HFFc6 (cell line): Measurements from ENCODE around the gene LZTS2. TPM values are rescaled to one million over a fixed set of nuclear protein-coding genes. Genes with fewer than 3 reads are reported as not detected.

Source experiments
- DNase-seq: peaks from one replicate; pipeline ENCODE4 v3.0.0-alpha.2; 2018
- H3K27ac Mint-ChIP-seq: 2 replicates; pipeline ENCODE4 v1.8.0; 2020; ENCODE audit warnings: mild to moderate bottlenecking, mixed read lengths
- H3K27me3 Mint-ChIP-seq: 2 replicates; pipeline ENCODE4 v1.8.0; 2021; ENCODE audit warnings: mild to moderate bottlenecking, moderate library complexity, mixed read lengths; ENCODE audit not compliant: insufficient read depth
- H3K36me3 Mint-ChIP-seq: 2 replicates; pipeline ENCODE4 v1.8.0; 2021; ENCODE audit warnings: low read depth, mixed read lengths
- H3K4me1 Mint-ChIP-seq: 2 replicates; pipeline ENCODE4 v1.8.0; 2020; ENCODE audit warnings: low read depth, mixed read lengths
- H3K4me3 Mint-ChIP-seq: 2 replicates; pipeline ENCODE4 v1.8.0; 2020; ENCODE audit warnings: mild to moderate bottlenecking, moderate library complexity, mixed read lengths
- H3K9me3 Mint-ChIP-seq: 2 replicates; pipeline ENCODE4 v1.8.0; 2020; ENCODE audit warnings: mild to moderate bottlenecking, mixed read lengths
- microRNA-seq: library from miRNA; unstranded; fragments of <30 nt; microRNA quantifications from one replicate; pipeline ENCODE4, GENCODE V29; 2019
- total RNA-seq, 6 experiments: library from RNA; stranded (reverse); fragmentation: NEBNext Ultra II Directional; extraction: Animal tissue kit (Norgen Biotek cat#: 25700); gene quantifications; 2 replicates in 1 of 6; 3 replicates in 5 of 6; pipeline ENCODE4 v1.2.3, GENCODE V29; 2021
- TF ChIP-seq, protein P1 (sequence below): fragments of 200-600 bp; sonication (generic); IDR thresholded peaks from 2 replicates; pipeline ENCODE4 v1.5.0; 2021; ENCODE audit warnings: antibody characterized with exemption, mild to moderate bottlenecking

Gene LZTS2
- total RNA-seq, 6 experiments from 2014 or later = 66.8 to 80.5 (median 74.6) TPM

DNA sequence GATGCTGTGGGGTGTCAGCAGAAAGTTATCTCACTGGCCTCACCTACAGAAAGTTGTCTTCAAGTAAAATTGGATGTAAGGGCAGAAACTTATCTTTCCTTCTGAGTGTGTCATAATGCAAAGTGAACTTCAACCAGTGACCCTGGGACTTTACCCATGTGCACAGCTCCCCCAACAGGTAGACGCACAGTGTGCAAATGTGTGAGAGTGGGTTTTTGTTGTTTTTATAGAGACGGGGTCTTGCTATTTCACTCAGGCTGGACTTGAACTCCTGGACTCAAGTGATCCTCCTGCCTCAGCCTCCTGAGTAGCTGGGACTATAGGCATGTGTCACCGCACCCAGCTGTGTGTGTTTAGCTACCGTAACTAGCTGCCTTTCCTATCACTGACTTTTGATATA, 55.8 kb downstream of the LZTS2 start:
- TF ChIP-seq, protein P1, sequence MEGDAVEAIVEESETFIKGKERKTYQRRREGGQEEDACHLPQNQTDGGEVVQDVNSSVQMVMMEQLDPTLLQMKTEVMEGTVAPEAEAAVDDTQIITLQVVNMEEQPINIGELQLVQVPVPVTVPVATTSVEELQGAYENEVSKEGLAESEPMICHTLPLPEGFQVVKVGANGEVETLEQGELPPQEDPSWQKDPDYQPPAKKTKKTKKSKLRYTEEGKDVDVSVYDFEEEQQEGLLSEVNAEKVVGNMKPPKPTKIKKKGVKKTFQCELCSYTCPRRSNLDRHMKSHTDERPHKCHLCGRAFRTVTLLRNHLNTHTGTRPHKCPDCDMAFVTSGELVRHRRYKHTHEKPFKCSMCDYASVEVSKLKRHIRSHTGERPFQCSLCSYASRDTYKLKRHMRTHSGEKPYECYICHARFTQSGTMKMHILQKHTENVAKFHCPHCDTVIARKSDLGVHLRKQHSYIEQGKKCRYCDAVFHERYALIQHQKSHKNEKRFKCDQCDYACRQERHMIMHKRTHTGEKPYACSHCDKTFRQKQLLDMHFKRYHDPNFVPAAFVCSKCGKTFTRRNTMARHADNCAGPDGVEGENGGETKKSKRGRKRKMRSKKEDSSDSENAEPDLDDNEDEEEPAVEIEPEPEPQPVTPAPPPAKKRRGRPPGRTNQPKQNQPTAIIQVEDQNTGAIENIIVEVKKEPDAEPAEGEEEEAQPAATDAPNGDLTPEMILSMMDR = peak; percentile 37; the same call in 1 of the 2 replicates
- Mint-ChIP-seq H3K4me1 (peaks cover 48% of the 10 kb centered on the region), H3K9me3 (no peaks in the 10 kb centered on the region), H3K27ac (no peak overlapping the region), H3K36me3 (no peaks in the 10 kb centered on the region), H3K4me3 (no peak overlapping the region), H3K27me3 (peaks cover 2% of the 10 kb centered on the region)
- no peak for DNase-seq

DNA sequence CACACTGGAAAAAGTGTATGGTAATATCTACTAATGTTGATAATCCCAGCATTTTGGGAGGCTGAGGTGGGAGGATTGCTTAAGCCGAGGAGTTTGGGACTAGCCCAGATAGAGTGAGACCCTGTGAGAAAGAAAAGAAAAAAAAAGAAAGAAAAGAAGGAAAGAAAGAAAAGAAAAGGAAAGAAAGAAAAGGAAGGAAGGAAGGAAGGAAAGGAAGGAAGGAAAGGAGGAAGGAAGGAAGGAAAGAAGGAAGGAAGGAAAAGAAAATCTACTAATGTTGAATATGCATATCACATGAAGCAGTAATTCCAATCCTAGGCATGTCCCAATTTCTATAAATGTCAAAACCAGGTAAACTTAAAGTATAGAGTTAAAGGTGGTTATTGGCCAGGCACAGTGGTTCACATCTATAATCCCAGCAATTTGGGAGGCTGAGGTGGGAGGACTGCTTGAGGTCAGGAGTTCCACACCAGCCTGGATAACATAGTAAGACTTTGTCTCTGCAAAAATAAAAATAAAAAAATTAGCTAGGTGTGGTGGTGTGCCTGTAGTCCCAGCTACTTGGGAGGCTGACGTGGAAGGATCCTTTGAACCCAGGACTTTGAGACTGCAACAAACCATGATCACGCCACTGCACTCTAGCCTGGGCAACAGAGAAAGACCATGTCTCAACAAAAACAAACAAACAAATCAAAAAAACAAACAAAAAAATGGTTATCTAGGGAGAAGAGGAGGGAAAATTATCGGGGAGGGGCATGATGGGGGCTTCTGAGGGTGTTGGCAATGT, 57.0 kb downstream of the LZTS2 start:
- Mint-ChIP-seq H3K4me3 (no peak overlapping the region), H3K9me3 (no peaks in the 10 kb centered on the region), H3K36me3 (no peaks in the 10 kb centered on the region), H3K27ac (no peak overlapping the region), H3K27me3 (peaks cover 2% of the 10 kb centered on the region), H3K4me1 (peaks cover 42% of the 10 kb centered on the region)
- DNase-seq = no peak
- TF ChIP-seq, protein P1 = no peak

Small RNA genes within 50 kb of the gene (microRNA-seq; reads per million reads assigned to microRNA genes)
- not detected for gene MIR608

Other genes starting within 250 kb of the LZTS2 start
- gene SLF2, start 86.8 kb upstream of the LZTS2 start, total RNA-seq = 10 to 100 TPM; 15.8 to 23.2 (median 20.9) TPM
- gene SEMA4G, start 30.3 kb upstream of the LZTS2 start, total RNA-seq = 1 to 10 TPM; 1.2 to 2.2 (median 1.9) TPM
- gene MRPL43, start 12.3 kb upstream of the LZTS2 start, total RNA-seq = 100 to 1,000 TPM; 101 to 120 (median 115) TPM
- gene TWNK, start 12.3 kb upstream of the LZTS2 start, total RNA-seq = 1 to 10 TPM; 5.7 to 9.5 (median 7.0) TPM
- gene PDZD7, start 31.3 kb downstream of the LZTS2 start, total RNA-seq = 1 to 10 TPM; 1.1 to 1.9 (median 1.2) TPM
- gene SFXN3, start 31.4 kb downstream of the LZTS2 start, total RNA-seq = 10 to 100 TPM; 44.1 to 57.4 (median 50.5) TPM
- 10 to 100 TPM; 14.5 to 21.1 (median 19.9) TPM for gene KAZALD1, start 62.2 kb downstream of the LZTS2 start, total RNA-seq
- not detected for gene TLX1, start 131.5 kb downstream of the LZTS2 start, total RNA-seq
- gene LBX1, start 229.7 kb downstream of the LZTS2 start, total RNA-seq = not detected